Measurements from ENCODE around the gene SRP68.

The SRP68 gene

GRCh38 chr17:76022973-76023899 is 49.1 kb downstream of the SRP68 start:
- TF ChIP-seq, protein P1, sequence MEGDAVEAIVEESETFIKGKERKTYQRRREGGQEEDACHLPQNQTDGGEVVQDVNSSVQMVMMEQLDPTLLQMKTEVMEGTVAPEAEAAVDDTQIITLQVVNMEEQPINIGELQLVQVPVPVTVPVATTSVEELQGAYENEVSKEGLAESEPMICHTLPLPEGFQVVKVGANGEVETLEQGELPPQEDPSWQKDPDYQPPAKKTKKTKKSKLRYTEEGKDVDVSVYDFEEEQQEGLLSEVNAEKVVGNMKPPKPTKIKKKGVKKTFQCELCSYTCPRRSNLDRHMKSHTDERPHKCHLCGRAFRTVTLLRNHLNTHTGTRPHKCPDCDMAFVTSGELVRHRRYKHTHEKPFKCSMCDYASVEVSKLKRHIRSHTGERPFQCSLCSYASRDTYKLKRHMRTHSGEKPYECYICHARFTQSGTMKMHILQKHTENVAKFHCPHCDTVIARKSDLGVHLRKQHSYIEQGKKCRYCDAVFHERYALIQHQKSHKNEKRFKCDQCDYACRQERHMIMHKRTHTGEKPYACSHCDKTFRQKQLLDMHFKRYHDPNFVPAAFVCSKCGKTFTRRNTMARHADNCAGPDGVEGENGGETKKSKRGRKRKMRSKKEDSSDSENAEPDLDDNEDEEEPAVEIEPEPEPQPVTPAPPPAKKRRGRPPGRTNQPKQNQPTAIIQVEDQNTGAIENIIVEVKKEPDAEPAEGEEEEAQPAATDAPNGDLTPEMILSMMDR (IDR thresholded peaks at IDR 0.05; ENCODE audit: low read length), result no peak
- TF ChIP-seq EZH2 (IDR thresholded peaks at IDR 0.05; ENCODE audit: borderline replicate concordance, low read length), result no peak
- H3K9ac ChIP-seq (ENCODE audit: low read length), result no peak overlapping the region
- H3K9me2 ChIP-seq (ENCODE audit: low read depth, low read length), result no peaks in the 10 kb centered on the region
- no peaks in the 10 kb centered on the region for H3K79me2 ChIP-seq (ENCODE audit: insufficient read depth, low read length)
- no peaks in the 10 kb centered on the region for H3K9me3 ChIP-seq (ENCODE audit: low read length)
- no peaks in the 10 kb centered on the region for H4K20me1 ChIP-seq (ENCODE audit: insufficient read depth, low read length)
- no peaks in the 10 kb centered on the region for H3F3A ChIP-seq (ENCODE audit: insufficient read depth, low read length)
- no peak overlapping the region for H3K27ac ChIP-seq (ENCODE audit: low read depth, low read length, poor library complexity, severe bottlenecking)
- no peak overlapping the region for H2AFZ ChIP-seq (ENCODE audit: low read length)
- H3K4me3 ChIP-seq (ENCODE audit: low read depth, low read length, poor library complexity, severe bottlenecking), result no peak overlapping the region
- no peak overlapping the region for H3K4me2 ChIP-seq (ENCODE audit: low read length)
- peaks cover 5% of the 10 kb centered on the region; the same call in 1 of the 2 replicates for H3K27me3 ChIP-seq (ENCODE audit: insufficient read depth, low read length)
- H3K4me1 ChIP-seq (ENCODE audit: insufficient read depth, low read length, severe bottlenecking), result peaks cover 5% of the 10 kb centered on the region
- H3K36me3 ChIP-seq (ENCODE audit: insufficient read depth, low read length), result no peaks in the 10 kb centered on the region

GRCh38 chr17:76022285-76022684 is 50.0 kb downstream of the SRP68 start:
- H3K27me3 ChIP-seq (ENCODE audit: insufficient read depth, low read length), result peaks cover 5% of the 10 kb centered on the region; the same call in 1 of the 2 replicates
- no peaks in the 10 kb centered on the region for H3F3A ChIP-seq (ENCODE audit: insufficient read depth, low read length)
- no peaks in the 10 kb centered on the region for H3K9me2 ChIP-seq (ENCODE audit: low read depth, low read length)
- no peaks in the 10 kb centered on the region for H3K9me3 ChIP-seq (ENCODE audit: low read length)
- H3K4me1 ChIP-seq (ENCODE audit: insufficient read depth, low read length, severe bottlenecking), result peaks cover 5% of the 10 kb centered on the region
- H3K27ac ChIP-seq (ENCODE audit: low read depth, low read length, poor library complexity, severe bottlenecking), result no peak overlapping the region
- H3K4me2 ChIP-seq (ENCODE audit: low read length), result peak overlapping the region; percentile 15; the same call in 1 of the 2 replicates
- H3K79me2 ChIP-seq (ENCODE audit: insufficient read depth, low read length), result no peaks in the 10 kb centered on the region
- no peaks in the 10 kb centered on the region for H4K20me1 ChIP-seq (ENCODE audit: insufficient read depth, low read length)
- no peak overlapping the region for H3K9ac ChIP-seq (ENCODE audit: low read length)
- no peak overlapping the region for H2AFZ ChIP-seq (ENCODE audit: low read length)
- H3K4me3 ChIP-seq (ENCODE audit: low read depth, low read length, poor library complexity, severe bottlenecking), result no peak overlapping the region
- TF ChIP-seq, protein P1 (IDR thresholded peaks at IDR 0.05; ENCODE audit: low read length), result no peak
- TF ChIP-seq EZH2 (IDR thresholded peaks at IDR 0.05; ENCODE audit: borderline replicate concordance, low read length), result no peak
- no peaks in the 10 kb centered on the region for H3K36me3 ChIP-seq (ENCODE audit: insufficient read depth, low read length)

- peaks cover 5% of the 10 kb centered on the region; the same call in 1 of the 2 replicates for H3K27me3 ChIP-seq (ENCODE audit: insufficient read depth, low read length)
- H3K9me2 ChIP-seq (ENCODE audit: low read depth, low read length), result no peaks in the 10 kb centered on the region
- no peaks in the 10 kb centered on the region for H3K9me3 ChIP-seq (ENCODE audit: low read length)
- TF ChIP-seq, protein P1 (IDR thresholded peaks at IDR 0.05; ENCODE audit: low read length), result no peak
- no peak for TF ChIP-seq EZH2 (IDR thresholded peaks at IDR 0.05; ENCODE audit: borderline replicate concordance, low read length)
- H3K27ac ChIP-seq (ENCODE audit: low read depth, low read length, poor library complexity, severe bottlenecking), result no peak overlapping the region
- no peak overlapping the region for H2AFZ ChIP-seq (ENCODE audit: low read length)
- peaks cover 5% of the 10 kb centered on the region for H3K4me1 ChIP-seq (ENCODE audit: insufficient read depth, low read length, severe bottlenecking)
- H3K4me3 ChIP-seq (ENCODE audit: low read depth, low read length, poor library complexity, severe bottlenecking), result no peak overlapping the region
- no peaks in the 10 kb centered on the region for H3F3A ChIP-seq (ENCODE audit: insufficient read depth, low read length)
- no peaks in the 10 kb centered on the region for H3K79me2 ChIP-seq (ENCODE audit: insufficient read depth, low read length)
- H3K36me3 ChIP-seq (ENCODE audit: insufficient read depth, low read length), result no peaks in the 10 kb centered on the region
- H3K4me2 ChIP-seq (ENCODE audit: low read length), result no peak overlapping the region
- no peaks in the 10 kb centered on the region for H4K20me1 ChIP-seq (ENCODE audit: insufficient read depth, low read length)
- no peak overlapping the region for H3K9ac ChIP-seq (ENCODE audit: low read length)
Measured at GRCh38 chr17:76019833-76020467, 52.4 kb downstream of the SRP68 start.
